ENCODE measurements around the gene SUN1.

Gene SUN1

GRCh38 chr7:888081-889024 is 56.1 kb downstream of the SUN1 start:
- no peak for DNase-seq (ENCODE audit: extremely low read depth in 1 of 2, low read depth in 1 of 2)

GRCh38 chr7:889025-889390 is 56.7 kb downstream of the SUN1 start:
- DNase-seq (ENCODE audit: extremely low read depth in 1 of 2, low read depth in 1 of 2): no peak

DNA sequence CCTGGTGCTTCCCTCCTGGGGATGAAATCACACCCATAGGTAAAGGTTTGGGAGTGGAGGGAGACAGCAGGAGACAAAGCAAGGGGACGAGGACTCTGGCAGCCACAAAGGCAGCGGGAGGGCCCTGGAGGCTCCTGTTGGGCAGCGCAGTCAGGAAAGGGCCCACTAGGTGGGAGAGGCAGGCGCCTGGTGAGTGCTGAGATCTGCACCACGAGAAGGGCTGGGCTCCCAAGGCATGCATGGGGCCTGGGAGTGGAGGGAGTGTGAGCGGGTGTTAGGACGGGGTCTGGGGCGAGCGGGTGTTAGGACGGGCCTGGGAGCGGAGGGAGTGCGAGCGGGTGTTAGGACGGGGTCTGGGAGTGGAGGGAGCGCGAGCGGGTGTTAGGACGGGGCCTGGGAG is 57.1 kb downstream of the SUN1 start:
- no peak for DNase-seq (ENCODE audit: extremely low read depth in 1 of 2, low read depth in 1 of 2)

- DNase-seq (ENCODE audit: extremely low read depth in 1 of 2, low read depth in 1 of 2): no peak
Observed at GRCh38 chr7:890868-891267, 58.6 kb downstream of the SUN1 start.

DNA sequence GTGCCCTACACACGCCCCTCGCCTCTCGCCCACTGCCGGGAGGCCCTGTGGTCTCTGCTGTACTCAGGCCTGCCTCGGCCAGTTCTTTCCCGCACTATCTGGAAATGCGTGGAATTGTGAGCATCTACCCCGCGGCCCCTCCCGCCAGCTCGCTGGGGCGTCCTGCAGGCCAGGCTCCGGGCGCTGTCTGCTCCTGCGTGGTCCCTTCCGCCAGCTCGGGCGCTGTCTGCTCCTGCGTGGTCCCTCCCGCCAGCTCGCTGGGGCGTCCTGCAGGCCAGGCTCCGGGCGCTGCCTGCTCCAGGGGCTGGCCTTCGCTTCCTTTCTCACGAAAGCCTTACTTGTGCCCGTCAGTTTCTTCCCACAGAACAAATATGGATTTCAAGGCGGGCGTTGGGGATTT is 59.0 kb downstream of the SUN1 start:
- DNase-seq (ENCODE audit: extremely low read depth in 1 of 2, low read depth in 1 of 2): no peak

DNA sequence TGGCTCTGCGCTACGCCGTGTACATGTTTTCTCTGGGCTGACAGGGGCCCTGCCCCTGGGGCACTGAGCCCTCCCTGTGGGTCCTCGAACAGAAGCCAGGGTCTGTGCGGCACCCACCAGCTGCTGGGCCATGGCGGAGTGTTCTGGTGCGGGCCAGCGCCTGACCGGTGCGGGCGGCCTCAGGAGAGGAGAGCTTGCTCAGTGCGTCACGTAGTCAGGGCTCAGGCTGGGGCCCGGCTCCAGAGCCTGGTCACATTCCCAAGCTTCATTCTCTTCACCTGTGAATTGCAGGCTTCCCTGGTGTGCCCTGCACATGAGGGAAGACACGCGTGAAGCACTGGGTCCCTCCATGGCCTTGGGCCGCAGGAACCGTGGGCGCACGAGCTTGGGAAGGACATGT is 59.5 kb downstream of the SUN1 start:
- no peak for DNase-seq (ENCODE audit: extremely low read depth in 1 of 2, low read depth in 1 of 2)

DNA sequence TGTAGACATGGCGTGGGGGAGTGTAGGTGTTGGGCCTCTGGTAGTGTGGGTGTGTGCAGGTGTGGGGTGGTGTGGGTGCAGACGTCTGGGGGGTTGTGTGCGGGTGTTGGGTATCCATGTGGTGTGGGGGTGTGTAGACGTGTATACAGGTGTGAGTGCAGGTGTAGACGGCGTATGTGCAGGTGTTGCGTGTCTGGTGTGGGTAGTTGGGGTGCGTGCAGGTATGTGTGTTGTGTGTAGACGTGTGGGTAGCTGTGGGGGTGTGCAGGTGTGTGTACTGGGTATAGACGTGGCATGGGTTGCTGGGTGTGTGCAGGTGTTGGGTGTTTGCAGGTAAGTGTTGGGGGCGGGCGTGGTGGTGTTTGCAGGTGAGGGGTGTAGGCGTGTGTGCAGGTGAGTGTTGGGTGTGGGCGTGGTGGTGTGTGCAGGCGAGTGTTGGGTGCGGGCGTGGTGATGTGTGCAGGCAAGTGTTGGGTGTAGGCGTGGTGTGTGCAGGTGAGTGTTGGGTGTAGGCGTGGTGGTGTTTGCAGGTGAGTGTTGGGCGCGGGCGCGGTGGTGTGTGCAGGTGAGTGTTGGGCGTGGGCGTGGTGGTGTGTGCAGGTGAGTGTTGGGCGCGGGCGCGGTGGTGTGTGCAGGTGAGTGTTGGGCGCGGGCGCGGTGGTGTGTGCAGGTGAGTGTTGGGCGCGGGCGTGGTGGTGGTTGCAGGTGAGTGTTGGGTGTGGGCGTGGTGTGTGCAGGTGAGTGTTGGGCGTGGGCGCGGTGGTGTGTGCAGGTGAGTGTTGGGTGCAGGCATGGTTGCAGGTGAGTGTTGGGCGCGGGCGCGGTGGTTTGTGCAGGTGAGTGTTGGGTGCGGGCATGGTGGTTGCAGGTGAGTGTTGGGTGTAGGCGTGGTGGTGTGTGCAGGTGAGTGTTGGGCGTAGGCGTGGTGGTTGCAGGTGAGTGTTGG is 60.6 kb downstream of the SUN1 start:
- DNase-seq (ENCODE audit: extremely low read depth in 1 of 2, low read depth in 1 of 2): no peak

DNA sequence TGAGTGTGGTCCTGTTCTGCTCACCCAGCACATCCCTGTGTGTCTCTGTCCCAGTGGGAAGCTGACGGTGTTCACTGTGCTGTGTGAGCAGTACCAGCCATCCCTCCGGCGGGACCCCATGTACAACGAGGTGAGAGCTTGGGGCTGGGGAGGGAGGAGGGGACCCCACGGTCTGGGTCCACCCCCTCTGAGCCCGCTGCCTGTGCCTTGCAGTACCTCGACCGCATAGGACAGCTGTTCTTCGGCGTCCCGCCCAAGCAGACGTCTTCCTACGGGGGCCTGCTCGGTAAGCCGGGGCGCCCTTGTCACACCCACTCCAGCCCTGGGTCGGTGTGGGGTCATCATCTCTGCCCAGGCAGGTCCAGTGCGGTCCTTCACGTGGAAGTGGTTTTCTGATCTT is 61.4 kb downstream of the SUN1 start:
- no peak for DNase-seq (ENCODE audit: extremely low read depth in 1 of 2, low read depth in 1 of 2)

DNA sequence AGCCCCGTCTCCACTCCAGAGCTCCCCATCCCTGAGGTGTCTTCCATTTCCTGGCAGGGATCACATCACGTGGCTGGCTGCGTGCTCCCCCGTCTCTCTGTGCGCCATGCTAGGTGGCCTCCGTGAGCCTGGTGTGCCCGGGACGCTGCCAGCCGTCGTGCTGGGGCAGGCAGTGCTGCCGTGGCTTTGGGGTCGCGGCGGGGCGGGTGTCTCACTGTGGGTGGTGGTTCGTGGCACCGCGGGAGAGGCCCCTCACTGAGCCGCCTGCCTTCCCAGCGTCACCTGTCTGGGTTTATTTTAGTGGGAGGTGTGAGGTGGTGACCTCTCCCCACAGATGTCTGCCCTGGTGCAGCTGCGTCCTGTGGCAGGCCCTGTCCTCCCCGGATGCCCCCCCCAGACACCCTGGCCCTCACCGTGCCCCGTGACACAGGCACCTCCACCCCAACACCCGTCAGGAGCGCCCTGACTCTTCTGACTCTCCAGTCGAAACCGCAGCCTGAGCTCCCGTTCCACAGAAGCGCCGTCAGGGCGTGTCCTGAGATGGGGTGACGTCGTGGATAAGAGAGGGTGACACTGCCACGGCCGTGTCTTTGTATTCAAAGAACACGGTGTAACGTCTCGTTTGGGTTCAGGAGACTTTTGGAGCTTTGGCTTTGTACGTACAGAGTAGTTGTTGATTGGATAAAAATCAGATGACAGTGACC is 62.0 kb downstream of the SUN1 start:
- DNase-seq (ENCODE audit: extremely low read depth in 1 of 2, low read depth in 1 of 2): no peak

DNA sequence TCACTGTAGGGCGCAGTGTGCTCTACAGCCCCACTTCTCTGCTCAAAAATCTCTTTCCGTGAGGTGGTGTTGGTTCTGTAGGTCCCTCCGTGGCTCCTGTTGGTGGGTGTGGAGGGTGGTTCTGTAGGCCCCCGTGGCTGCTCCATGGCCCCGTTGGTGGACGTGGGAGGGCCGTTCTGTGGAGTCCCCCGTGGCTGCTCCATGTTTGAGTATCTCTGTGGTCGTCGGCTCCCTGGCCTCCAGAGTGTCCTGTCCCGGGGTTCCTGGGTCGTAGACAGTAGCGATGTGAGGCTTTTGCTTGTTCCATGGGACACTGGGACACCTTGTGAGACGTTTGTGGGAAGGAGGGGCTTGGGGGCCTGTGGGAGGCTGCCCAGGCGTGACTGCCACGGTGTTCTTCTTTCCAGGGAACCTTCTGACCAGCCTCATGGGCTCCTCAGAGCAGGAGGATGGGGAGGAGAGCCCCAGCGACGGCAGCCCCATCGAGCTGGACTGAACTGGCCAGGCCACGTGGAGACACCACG is 62.7 kb downstream of the SUN1 start:
- no peak for DNase-seq (ENCODE audit: extremely low read depth in 1 of 2, low read depth in 1 of 2)

GRCh38 chr7:895451-896052 is 63.3 kb downstream of the SUN1 start:
- no peak for DNase-seq (ENCODE audit: extremely low read depth in 1 of 2, low read depth in 1 of 2)

DNA sequence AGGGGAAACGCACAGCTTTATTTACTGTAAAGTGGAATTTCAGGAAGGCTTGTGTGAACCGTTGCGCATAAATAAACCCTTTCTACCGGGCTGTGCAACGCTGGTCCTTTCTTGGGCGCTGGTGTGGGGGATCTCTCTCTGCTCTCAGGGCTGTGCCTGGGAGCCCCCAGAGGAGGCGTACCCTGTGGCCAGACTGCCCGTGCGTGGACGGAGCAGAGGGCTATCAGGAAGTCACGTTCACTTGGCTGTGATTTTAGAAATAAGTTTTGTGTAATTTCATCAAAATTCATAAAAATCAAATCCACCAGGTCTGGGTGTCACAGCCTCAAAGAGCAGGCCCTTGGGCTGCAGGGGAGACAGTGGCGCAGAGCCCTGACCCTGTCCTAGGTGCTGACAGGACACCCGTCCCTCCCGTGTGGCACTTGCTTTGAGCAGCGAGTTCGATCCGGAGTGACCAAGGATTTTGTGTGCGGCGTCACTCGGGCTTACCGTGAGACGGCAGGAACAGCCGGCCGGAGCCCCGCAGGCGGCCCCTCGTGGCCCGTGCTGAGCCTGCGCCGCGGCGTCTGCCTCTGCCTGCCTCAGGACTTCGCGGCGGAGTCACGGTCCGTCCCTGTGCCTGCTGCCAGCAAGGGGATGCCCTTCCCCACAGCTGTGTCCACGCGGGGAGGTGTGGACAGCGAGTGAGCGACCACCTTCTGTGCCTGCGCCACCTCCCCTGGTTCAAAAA is 64.2 kb downstream of the SUN1 start:
- DNase-seq (ENCODE audit: extremely low read depth in 1 of 2, low read depth in 1 of 2): no peak

- no peak for DNase-seq (ENCODE audit: extremely low read depth in 1 of 2, low read depth in 1 of 2)
Observed at GRCh38 chr7:897086-897485, 64.8 kb downstream of the SUN1 start.

DNA sequence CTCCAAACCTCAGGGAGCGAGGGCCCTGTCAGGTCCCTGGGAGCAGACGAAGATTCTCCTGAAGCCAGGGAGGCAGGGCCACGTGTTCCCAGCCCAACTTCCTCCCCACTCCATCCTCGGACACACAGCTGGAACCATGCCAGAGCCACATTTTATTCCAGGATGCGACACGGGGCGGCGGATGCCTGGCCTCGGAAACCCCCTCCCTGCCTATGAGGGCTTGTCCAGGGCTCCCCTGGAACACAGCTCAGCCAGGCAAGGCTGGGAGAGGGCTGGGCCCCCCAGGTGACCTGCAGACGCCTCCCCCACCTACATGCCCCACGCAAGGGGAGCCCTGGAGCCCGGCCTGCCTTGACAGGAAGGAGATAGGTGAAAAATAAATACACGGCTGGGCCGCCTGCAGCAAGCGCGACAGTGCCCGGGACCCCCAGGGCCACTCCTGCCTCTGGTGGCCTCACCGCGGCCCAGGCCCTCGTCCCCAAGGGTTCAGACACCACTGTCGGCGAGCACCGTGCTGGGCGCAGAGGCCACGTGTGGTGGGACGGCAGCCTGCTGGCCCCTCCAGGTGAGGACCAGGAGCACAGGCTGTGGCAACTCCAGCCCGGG is 65.6 kb downstream of the SUN1 start:
- DNase-seq (ENCODE audit: extremely low read depth in 1 of 2, low read depth in 1 of 2): no peak

DNA sequence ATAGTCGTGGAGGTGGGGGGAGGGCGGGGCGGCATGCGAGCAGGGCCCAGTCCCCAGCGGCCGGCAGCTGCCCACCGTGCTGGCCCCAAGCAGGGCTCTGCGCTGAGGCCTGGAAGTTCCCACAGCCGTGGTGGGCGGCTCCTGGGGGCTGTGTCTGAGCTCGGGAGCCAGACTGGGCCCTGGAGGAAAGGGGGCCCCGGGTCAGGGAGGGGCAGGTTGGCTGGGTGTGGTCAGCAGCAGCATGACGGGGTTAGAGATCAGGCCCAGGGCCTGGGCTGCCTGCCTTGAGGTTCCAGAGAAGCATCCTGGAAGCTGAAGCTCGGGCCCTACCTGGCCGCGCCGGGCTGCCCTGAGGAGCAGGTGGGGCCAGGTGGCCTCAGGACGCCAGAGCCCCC is 66.2 kb downstream of the SUN1 start:
- DNase-seq (ENCODE audit: extremely low read depth in 1 of 2, low read depth in 1 of 2): no peak

DNA sequence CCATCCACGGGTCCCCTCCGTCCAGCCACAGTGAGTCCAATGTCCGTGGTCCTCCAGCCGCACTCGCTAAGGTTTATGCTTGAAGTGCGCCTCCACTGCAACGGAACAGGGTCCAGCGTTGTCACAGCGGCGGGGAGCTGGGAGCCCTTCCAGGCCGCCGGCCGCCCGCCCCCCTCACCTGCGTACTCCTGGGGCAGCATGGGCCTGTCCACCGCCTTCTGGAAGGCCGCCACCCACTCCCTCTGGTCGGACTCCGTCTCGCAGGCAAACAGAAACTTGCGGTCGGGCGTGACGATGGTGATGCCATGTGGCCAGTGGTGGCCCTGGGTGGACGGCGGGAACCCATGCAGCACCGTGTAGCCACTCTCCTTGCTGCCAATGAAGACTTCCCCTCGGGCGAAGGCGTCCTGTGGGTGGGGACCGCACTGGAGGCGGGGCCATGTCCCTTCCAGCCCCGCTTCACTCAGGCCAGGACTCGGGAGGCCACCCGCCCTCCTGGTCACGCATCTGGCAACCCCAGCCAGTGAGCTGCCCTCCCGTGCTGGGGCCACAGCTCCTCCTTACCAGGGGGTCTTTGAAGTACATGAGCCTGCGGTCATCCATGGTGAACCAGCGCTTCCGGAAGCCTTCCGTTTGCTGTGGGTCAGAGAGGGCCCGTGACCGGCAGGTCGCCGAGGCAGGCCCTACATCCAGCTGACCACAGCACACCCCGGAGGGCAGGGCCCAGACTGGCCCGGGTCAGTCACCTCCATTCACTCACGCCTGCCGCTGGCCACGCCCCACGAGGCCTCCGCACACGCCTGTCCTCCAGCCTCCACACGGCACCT is 66.8 kb downstream of the SUN1 start:
- no peak for DNase-seq (ENCODE audit: extremely low read depth in 1 of 2, low read depth in 1 of 2)

GRCh38 chr7:899806-900205 is 67.5 kb downstream of the SUN1 start:
- no peak for DNase-seq (ENCODE audit: extremely low read depth in 1 of 2, low read depth in 1 of 2)

DNA sequence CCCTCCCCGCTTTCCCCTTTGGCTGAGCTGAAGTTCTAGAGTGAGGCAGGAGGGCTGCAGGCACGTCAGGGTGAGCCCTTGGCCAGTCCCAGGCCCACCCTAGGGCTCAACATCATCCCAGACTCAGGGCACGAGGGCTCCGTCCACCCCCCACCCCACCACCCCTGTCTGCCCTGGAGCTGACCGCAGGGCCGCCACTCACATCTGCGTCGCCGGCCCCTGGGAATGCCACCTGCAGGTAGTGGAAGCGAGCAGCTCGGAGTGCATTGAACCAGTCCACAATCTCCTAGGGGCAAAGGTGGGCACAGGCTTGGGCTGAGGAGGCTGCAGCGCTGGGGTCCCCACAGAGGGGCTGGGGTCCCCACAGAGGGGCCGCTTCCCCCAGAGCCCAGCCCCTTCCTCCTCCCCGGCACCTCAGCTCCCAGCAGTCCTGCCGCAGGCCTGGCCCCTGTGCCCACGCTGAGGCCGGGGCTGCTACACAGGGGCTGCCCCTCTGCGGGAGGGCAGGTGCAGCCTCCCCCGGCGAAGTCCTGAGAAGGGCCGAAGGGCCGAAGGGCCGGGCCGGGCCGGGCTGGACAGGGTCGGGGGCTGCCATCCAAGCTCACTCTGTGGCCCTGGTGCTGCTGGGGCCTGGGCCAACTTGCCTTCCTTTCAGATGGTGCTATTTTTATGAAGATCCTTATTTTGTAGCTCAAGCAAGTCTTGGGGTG is 68.2 kb downstream of the SUN1 start:
- no peak for DNase-seq (ENCODE audit: extremely low read depth in 1 of 2, low read depth in 1 of 2)
